Stimulated activated CD8-positive, alpha-beta memory T cell treated with anti-CD3 and anti-CD28 coated beads, Interleukin-15, amount 100 ng/mL, for 48 hours (primary cell): ENCODE data around the gene ITGB5.

ENCODE experiments used
- DNase-seq, 2 donors: peaks; one replicate each; pipeline ENCODE4 v3.0.0-alpha.2; 2020; ENCODE audit warnings: low read depth in 2 of 2

Gene ITGB5, protein sequence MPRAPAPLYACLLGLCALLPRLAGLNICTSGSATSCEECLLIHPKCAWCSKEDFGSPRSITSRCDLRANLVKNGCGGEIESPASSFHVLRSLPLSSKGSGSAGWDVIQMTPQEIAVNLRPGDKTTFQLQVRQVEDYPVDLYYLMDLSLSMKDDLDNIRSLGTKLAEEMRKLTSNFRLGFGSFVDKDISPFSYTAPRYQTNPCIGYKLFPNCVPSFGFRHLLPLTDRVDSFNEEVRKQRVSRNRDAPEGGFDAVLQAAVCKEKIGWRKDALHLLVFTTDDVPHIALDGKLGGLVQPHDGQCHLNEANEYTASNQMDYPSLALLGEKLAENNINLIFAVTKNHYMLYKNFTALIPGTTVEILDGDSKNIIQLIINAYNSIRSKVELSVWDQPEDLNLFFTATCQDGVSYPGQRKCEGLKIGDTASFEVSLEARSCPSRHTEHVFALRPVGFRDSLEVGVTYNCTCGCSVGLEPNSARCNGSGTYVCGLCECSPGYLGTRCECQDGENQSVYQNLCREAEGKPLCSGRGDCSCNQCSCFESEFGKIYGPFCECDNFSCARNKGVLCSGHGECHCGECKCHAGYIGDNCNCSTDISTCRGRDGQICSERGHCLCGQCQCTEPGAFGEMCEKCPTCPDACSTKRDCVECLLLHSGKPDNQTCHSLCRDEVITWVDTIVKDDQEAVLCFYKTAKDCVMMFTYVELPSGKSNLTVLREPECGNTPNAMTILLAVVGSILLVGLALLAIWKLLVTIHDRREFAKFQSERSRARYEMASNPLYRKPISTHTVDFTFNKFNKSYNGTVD

DNA sequence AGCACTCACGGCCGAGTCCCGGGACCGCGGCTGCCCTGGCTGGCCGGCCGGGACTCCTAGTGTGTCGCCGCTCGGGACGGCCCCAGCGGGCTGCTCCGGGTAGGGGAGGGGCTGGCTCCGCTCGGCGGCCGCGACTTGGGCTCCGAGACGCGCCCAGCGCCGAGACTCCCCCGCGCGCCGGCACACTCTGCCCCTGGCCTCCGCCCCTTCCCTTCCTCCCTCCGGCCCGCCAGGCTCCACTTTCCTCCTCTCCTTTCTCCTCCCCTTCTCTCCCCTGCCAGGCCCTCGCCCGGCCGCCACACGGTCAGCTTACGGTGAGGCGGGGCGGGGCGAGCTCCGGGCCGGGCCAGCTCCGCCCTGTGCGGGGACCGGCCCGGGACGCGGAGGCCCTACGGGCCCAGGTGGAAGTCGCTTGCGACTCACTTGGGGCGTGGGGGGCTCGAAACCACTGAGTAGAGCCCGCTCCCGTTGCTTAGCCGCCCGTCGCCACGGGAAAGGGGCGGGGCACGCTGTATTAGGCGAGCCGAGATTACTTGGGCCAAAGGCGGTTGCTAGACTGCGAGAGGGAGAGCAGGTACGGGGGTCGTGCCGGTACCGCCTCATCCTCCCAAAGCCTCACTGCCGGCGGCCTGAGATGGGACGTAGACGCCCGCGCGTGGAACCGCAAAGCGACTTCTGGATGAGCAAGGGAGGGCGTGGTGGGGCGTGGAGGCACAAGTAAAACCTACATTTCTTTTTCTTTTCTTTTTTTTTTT is at the start of gene ITGB5:
Gene ITGB5, minus strand, starts transcription at position 189 of the 755 bp plus-strand sequence. CDS start 365 bp downstream, outside the sequence.
- peak; percentile 7 to 9 for DNase-seq

DNA sequence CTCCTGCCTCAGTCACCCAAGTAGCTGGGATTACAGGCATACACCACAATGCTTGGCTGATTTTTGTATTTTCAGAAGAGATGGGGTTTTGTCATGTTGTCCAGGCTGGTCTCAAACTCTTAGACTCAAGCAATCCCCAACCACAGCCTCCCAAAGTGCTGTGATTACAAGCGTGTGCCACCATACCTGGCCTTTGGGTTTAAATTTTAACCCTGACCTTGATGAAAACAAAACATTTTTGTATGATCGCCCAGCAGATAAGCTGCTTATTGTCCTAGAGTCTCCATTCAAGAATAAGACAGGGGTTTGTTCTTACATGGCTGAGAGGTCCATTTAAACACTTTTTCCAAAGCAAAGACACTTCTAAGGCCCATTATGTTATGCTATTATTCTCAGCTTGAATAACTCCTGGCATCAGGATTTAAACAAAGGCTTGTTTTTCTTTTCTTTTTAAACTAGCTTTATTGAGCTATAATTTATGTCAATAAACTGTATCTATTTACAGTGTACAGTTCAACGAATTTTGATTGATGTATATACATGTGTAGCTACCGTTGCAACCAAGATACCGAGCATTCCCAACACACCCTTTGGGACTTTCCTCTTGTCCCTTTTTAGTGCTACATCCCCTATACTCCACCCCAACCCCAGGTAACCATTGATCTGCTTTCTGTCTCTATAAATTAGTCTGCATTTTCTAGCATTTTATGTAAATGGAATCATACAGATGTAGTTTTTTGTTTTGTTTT is 48.8 kb upstream of the ITGB5 start:
- no peak for DNase-seq

DNA sequence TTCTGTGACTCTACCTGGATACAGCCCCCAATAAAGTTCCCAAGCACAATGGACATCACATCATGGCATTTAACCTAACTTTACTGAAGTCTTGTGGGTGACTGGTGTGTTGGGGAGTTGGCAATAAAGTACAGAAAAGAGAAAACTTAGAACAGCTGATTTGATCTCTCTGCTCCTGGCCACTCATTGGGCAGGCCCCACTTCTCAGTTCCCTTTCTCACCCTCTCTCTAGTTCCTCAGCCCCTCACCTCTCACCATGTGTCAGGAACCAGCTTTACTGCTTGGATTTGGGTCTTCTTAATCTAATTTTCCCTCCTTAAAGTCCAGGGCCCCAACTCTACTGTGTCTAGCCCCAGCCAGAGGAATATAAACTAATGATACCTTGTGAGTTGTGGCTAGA is 48.1 kb upstream of the ITGB5 start:
- no peak for DNase-seq

DNA sequence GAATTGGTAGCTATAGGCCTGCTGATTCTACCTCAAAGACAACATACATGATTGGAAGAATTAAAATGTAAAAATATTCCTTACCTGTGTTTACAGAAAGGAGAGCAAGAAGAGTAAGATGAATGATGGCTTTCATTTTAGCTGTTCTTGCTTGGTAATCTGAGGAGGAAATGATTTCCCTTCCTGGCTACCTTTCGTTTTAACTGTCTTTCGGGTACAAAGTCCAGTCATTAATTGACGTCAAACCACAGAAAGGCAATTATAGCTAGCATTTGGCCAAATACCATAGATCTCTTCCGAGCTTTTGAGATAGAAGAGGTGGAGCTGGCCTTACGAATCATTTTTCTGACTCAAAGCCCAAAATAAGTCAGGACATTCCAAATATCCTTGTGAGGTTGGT is 47.4 kb upstream of the ITGB5 start, which contains the start of gene MUC13:
Gene MUC13, minus strand, starts transcription at position 175 of the 400 bp plus-strand sequence. Its CDS starts 39 bp downstream, at position 136.
- no peak for DNase-seq

DNA sequence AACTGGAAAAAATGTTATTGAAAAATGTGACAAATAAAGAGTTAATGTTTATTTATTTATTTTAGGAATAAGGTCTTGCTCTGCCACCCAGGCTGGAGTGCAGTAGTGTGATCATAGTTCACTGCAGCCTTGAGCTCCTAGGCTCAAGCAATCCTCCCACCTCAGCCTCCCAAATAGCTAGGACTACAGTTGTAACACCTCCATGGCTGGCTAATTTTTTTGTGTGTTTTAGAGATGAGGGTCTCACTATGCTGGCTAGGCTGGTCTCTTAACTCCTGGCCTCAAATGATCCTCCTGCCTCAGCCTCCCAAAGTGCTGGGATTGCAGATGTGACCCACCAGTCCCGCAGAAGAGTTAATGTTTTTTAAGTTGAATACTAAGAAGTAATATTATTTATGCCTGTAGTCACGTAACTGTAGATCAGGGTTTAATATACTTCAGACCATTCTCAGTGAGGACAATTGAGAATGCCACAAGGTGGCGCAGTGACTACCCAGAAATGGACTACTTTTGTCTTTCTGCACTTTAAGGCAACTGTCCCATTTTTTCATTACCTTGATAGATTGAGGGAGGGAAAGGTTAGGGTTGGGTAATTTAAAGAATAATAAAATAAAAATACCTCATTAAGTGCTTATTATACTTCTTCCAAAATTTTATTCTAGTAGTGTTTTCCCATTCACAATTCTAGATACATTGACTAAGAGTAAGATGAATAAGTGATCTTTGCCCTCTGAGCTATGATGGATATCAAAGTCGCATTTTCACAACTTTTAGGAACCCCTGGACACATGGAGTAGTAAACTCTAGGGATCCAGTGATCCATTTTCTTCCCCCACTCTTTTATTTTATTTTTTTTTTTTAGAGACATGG is 41.4 kb upstream of the ITGB5 start:
- DNase-seq = peak; percentile 6 to 30

DNA sequence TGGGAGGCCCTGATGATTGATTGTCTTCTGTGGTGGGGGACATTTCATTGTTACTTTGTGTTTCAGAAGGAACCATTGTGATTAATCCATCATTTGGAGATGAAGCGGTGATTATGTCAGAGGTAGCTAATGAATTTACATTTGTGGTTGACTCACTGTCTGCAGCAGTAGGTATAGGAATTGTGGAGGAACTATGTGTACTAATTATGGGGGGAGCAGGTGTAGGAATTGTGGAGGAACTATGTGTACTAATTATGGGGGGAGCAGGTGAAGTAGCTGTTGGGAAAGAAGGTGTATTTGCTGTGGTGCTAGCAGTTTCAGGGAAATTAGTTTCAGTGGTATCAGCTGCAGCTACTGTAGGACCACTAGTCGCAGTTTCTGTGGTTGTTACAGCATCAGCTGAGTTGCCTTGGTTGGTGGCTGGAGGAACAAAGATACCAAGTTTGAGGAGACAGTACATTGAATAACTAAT is 40.4 kb upstream of the ITGB5 start:
- DNase-seq = no peak

DNA sequence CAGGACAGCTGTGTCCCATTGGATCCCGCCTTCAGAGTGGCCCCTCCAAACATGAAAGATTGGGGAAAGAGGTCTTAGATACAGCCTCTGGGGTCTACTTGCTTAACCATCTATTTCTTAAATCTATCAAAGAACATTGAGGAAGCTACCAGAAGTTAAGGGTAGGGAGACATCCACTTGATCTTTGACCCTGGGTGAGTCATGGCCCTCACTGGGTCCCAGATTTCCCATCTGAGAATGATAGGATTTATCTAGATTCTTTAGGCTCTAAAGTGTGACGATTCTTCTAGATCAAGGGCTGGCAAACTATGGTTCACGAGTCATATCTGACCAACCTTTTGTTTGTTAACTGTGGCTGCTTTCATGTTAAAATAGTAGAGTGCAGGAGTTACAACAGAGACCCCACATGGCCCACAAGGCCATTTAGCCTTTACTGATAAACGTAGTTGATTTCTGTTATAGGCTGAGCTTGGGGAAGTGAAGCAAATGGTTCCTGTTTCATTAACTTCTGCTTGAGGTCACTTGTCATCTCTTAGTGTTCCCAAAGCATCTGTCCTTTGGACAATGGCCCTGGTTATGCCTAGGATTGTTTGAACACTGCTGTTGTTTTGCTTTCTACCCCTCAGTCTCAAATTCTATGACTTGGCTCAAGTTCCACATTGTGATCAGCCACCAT is 39.4 kb upstream of the ITGB5 start:
- no peak for DNase-seq

DNA sequence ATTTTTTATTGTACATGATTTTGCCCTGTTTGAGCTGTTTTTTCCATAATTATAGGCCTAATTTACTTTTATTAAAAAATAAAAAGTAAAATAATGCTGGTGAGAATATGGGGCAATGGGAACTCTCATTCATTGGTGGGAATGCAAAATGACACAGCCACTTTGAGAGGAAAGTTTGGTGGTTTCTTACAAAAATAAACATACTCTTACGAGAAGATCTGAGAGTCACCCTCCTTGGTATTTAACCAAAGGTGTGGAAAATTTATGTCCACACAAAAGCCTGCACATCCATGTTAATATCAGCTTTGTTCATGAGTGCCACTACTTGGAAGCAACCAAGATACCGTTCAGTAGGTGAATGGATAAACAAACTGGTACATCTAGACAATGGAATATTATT is 37.6 kb upstream of the ITGB5 start:
- DNase-seq = no peak

DNA sequence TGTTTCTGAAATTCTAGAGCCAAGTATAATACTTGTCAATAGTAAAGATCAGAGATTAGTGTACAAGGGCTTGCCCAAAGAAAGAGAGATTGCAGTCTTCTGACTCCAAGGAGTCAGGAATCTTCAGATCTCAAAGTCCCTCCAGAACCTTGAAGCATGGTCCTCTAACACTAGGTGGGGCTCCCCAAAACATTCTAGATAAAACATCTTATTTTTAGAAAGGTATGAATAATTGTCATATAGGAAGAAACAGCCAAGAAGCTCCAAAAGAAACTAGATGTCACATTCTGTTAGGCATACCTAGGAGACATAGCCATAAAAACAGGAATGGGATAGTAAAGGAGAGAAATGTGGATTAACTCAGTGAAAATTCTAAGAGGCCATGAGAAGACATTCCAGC is 36.7 kb upstream of the ITGB5 start:
- DNase-seq = no peak

DNA sequence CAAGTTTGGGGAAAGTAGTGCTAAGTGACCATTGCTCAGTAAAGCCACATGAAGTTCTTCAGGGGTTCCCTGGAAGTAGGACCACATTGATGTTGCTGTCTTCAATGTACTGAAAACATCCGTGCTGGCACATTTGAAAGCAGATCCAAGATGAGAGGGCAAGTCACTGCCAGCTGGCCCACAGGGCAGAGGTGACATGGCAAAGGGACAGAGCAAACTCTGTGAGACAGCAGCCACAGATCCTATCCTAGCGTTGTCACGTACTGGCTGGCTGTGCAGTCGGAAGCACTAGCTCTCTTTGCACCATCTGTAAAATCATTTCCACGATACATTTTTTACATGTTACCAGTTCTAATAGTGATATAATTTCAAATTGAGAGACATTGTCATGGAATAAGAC is 33.6 kb upstream of the ITGB5 start:
- no peak for DNase-seq

DNA sequence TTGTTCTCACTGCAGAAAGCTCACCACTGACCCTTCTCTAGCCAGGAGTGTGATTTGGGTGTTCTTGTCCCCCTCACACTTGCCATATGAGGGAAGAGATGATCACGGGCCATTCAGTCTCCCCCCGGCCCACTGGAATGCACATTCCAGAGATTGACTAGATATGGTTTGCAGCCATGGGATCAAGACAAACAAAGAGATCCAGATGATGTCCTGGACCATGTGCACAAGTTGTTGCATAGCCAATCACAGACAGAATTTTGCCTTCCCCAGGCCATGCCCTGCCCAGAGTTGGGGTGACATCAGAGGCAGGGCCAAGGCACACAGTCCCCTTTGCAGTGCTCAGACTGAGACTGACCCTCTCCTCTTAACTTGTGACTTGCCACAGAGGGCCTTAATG is 32.6 kb upstream of the ITGB5 start:
- DNase-seq = no peak

DNA sequence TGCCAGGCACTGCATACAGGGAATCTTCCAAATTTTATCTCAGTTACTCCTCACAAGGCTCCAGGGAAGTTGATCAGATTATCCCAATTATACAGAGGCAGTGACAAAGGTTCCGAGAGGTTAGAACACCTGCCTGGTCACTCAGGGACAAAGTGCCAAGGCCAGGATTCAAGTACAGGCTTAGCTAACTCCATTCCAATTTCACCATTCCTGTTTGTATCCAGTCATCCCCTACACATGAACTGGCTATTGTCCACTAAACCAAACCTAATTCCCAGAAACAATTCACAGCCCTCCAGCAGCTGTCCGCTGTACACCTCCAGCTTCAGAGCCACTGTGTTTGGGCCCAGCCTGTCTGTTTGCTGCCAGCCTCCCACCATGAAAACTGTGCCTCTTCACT is 31.4 kb upstream of the ITGB5 start:
- DNase-seq = no peak

DNA sequence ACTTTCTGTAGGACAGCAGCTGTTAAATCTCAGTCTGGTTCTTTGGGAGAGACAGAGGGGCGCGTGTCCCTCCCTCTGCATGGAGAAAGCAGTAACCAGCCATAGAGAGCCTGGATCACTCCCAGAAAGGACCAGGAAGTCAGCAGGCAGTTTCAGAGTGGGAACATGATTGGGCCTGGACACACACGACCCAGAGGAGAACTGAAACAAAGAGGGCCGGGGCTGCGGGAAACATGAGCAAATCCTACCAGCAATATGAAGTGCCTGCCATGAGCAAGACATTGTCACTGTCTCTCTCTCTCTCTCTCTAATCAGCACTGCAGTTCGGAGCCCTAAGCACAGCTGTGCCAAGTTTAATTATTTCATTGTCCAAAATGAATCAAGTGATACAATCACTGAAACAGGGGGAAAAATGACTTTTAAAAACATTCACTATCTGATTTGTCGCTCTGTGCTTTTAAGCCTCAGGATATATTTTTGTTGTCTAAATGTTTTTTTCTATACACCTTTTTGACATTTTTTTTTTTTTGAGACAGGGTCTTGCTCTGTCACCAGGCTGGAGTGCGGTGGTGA is 29.8 kb upstream of the ITGB5 start:
- DNase-seq = no peak

DNA sequence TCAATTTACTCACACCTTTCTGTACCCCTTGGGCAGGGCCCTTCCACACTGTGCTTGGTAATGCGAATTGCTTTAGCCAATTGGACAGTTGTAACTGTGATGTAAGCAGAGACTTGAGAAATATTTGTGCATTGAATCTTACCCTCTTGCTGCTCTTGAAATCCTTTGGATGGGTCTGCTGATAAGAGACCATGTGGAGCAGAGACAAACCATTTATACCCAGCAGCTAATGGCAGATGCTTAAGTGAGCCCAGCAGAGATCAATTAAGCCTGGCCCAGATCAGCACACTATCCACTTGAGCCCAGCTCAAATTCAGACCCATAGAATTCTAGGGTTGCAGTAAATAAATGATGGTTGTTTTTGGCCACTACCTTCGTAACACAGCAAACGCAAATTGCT is 28.1 kb upstream of the ITGB5 start:
- DNase-seq = no peak

DNA sequence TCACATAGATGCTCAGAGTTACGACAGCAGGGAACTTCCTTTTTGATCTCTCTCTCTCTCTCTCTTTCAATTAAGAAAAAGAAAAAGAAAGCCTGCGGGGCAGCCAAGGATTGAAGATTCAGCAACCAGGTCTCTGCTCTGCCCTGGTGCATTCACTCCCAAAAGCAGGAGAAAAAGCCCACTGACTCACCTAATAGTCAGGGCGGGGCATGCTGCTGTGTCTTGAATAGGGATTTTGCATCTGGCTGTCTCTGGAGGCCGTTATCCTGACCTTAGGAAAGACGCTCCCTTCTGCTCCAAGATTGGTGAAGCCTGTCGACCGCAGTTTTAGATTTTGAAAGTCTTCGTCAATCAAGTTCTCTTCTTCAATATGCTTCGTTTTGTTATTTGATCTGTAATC is 20.8 kb upstream of the ITGB5 start:
- no peak for DNase-seq

DNA sequence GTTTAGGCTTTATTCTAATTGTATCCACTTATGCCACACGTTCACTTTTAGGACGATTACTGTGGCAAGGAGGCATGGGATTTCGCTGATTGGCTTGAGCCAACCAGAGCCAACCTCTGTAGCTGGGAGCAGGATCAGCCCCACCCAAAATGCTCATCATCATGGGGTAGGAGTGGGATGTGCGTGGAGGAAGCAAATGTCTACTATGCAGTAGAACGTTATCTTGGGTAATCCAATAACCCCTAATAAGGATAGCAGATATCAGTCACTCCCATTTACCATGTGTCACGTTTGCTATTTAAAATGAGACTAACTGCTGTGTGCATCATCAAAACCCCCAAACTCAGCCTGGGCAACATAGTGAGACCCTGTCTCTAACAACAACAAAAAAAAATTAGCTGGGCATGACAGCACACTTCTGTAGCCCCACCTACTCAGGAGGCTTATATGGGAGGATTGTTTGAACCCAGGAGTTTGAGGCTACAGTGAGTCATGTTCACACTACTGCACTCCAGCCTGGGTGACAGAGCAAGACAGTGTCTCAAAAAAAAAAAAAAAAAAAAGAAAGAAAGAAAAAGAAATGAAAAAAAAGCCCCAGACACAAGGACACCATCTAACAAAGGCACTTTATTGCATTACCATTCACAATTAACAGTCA is 17.8 kb upstream of the ITGB5 start:
- DNase-seq = no peak

DNA sequence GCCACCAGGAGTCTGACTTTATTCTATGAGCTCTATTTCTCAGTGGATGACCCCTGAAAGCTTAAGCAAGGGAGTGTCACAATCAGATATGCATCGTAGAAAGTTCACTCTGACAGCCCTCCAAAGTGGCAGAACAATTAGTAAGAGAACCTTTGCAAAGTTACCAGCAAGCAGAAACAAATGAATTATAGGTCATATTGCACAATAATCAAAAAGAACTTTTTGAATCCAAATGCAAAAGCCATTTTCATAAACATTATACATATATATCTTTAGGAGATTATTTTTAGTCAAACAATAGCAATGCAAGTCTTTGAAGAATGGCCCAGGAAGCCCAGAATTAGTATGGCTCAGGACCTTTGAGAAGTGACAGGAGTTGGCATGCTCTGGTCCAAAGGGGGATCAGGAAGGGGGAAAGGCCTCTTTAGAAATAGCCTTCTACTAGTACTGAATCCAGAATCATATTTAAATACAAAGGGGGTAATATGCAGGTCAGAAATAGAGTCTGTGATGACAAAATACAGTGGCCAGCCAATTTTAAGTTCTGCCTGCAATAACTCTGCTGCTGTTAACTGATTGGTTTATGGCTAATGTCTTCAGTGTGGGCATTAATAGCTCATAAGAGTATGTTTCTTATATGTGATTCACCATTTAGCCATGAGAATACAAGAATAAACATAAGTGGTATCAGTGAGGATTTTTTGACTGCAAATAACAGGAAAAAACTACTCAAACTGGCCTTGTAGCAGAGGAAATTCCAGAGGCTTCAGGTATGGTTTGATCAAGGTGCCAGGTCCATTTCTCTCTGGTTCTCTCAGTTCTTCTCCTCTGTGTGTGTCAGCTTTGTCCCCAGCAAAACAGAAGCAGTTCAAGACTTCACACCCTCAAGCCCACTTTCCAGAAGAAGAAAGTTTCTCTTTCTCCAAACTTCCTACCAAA is 17.0 kb upstream of the ITGB5 start:
- DNase-seq = no peak
